HL-60 (cell line): ENCODE measurements around the gene PARD3.

Source experiments
- DNase-seq, 2 experiments: peaks; one replicate each; pipeline ENCODE4 v3.0.0-alpha.2; 2010 to 2020; ENCODE audit warnings: low read depth in 1 of 2, low spot score in 1 of 2
- H3K27ac ChIP-seq: fragments of 250-450 bp; sonication (Bioruptor Pico); replicated peaks from 2 replicates; pipeline ENCODE4 v1.5.1; 2020; ENCODE audit warnings: mild to moderate bottlenecking, moderate library complexity
- H3K27me3 ChIP-seq: fragments of 250-450 bp; sonication (Bioruptor Pico); 2 replicates; pipeline ENCODE4 v1.5.1; 2021; ENCODE audit warnings: mild to moderate bottlenecking, moderate library complexity; ENCODE audit not compliant: insufficient read depth, poor library complexity, severe bottlenecking
- H3K4me3 ChIP-seq: replicated peaks from 2 replicates; pipeline ENCODE4 v1.5.1; 2011; ENCODE audit warnings: mild to moderate bottlenecking, control low read depth, low read length; ENCODE audit not compliant: insufficient read depth
- GABPA ChIP-seq: IDR thresholded peaks from 2 replicates; pipeline ENCODE4 v1.6.1; 2012; ENCODE audit warnings: low read depth
- POLR2AphosphoS5 ChIP-seq: IDR thresholded peaks from 2 replicates; pipeline ENCODE4 v1.6.1; 2012; ENCODE audit warnings: low read depth
- SPI1 ChIP-seq: IDR thresholded peaks from 2 replicates; pipeline ENCODE4 v1.6.1; 2012; ENCODE audit warnings: low read depth, mild to moderate bottlenecking, borderline replicate concordance
- TF ChIP-seq, protein P1 (sequence below): IDR thresholded peaks from 2 replicates; pipeline ENCODE4 v1.6.1; 2012; ENCODE audit warnings: low read depth; ENCODE audit not compliant: insufficient replicate concordance
- TF ChIP-seq, protein P2 (sequence below): IDR thresholded peaks from one replicate; pipeline ENCODE4 v1.5.1; 2011; ENCODE audit warnings: low read length, control low read depth, inconsistent platforms; ENCODE audit not compliant: insufficient read depth

The PARD3 gene

DNA sequence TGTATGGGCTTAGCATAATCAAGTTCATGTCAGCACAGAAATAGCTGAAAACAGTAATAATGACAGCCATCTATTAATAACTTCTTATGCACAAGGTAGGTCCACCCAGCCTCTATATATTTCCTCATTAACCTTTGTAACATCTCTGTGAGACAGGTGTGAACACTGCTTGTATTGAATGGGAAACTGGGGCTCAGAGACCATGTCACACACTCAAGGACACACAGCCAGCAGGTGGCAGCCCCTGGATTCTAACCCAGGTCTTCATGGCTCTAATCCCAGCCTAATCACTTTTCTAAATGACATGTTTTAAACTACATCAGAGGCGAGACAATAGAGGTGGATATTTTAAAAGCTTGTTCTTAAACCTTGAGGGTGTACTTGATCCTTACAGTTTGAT lies 591.4 kb downstream of the PARD3 start:
- Histone ChIP-seq H3K27me3 (no peaks in the 10 kb centered on the region), H3K27ac (no peak overlapping the region), H3K4me3 (no peak overlapping the region)
- TF ChIP-seq SPI1 (no peak), POLR2AphosphoS5 (no peak), GABPA (no peak)
- TF ChIP-seq, protein P1, sequence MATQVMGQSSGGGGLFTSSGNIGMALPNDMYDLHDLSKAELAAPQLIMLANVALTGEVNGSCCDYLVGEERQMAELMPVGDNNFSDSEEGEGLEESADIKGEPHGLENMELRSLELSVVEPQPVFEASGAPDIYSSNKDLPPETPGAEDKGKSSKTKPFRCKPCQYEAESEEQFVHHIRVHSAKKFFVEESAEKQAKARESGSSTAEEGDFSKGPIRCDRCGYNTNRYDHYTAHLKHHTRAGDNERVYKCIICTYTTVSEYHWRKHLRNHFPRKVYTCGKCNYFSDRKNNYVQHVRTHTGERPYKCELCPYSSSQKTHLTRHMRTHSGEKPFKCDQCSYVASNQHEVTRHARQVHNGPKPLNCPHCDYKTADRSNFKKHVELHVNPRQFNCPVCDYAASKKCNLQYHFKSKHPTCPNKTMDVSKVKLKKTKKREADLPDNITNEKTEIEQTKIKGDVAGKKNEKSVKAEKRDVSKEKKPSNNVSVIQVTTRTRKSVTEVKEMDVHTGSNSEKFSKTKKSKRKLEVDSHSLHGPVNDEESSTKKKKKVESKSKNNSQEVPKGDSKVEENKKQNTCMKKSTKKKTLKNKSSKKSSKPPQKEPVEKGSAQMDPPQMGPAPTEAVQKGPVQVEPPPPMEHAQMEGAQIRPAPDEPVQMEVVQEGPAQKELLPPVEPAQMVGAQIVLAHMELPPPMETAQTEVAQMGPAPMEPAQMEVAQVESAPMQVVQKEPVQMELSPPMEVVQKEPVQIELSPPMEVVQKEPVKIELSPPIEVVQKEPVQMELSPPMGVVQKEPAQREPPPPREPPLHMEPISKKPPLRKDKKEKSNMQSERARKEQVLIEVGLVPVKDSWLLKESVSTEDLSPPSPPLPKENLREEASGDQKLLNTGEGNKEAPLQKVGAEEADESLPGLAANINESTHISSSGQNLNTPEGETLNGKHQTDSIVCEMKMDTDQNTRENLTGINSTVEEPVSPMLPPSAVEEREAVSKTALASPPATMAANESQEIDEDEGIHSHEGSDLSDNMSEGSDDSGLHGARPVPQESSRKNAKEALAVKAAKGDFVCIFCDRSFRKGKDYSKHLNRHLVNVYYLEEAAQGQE: no peak
- TF ChIP-seq, protein P2, sequence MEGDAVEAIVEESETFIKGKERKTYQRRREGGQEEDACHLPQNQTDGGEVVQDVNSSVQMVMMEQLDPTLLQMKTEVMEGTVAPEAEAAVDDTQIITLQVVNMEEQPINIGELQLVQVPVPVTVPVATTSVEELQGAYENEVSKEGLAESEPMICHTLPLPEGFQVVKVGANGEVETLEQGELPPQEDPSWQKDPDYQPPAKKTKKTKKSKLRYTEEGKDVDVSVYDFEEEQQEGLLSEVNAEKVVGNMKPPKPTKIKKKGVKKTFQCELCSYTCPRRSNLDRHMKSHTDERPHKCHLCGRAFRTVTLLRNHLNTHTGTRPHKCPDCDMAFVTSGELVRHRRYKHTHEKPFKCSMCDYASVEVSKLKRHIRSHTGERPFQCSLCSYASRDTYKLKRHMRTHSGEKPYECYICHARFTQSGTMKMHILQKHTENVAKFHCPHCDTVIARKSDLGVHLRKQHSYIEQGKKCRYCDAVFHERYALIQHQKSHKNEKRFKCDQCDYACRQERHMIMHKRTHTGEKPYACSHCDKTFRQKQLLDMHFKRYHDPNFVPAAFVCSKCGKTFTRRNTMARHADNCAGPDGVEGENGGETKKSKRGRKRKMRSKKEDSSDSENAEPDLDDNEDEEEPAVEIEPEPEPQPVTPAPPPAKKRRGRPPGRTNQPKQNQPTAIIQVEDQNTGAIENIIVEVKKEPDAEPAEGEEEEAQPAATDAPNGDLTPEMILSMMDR: no peak
- no peak for DNase-seq

DNA sequence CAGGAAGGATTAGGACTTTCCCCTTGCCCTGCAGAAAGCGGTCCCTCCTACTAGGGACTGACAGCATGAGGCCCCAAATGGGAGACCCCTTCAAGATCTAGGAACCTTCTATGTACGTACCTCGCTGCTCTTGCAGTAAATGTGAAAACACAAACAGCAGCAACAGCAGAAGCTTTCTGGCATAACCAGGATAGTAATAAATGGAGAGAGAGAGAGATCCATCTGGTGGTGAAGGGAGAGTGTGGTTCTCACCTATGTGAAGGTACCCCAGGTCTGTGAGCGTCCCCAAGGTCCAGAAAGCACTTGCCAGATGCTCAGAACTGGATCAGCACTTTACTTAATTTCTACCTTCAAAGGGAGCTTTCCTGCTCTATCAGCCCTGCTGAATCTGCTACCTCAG lies 592.7 kb downstream of the PARD3 start:
- no peak overlapping the region for H3K4me3 ChIP-seq
- TF ChIP-seq GABPA: no peak
- TF ChIP-seq, protein P2: no peak
- TF ChIP-seq, protein P1: no peak
- TF ChIP-seq POLR2AphosphoS5: no peak
- no peak for TF ChIP-seq SPI1
- no peak for DNase-seq
- H3K27me3 ChIP-seq: no peaks in the 10 kb centered on the region
- no peak overlapping the region for H3K27ac ChIP-seq

DNA sequence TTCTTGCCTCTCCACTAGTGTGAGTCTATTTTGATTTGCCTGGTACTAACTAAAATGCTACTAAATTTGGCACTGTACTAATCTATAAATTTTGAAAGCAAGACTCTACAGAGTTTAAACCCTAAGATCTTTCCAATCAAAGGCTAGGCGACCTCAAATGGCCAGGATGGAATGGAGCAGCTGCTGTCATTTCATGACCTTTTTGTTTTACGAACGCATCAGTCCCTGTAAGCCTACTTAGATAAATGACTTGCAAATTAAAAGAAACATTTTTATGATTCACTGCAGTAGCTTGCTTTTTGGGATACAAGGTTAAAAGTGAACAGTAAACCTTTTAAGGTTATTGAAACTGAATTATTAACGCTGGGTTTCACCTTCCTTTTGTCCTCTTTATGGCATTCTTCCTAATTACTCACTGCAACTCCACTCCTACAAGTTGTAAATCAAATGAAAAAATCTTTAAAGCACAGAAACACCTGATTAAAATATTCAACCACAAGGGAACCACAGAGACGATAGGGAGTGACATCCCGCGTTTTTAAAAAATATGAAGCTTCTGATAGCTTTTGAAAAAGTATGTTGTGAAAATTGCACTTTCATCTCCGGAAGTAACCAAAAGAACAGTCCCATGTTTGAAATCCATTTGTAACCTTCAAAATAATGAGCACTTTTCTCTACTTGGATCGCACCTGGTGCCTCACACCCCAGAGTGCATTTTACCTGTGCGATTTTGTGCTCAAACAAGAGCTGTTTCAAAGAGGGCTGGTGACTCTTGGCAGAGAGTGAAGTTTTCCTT lies 595.1 kb downstream of the PARD3 start:
- Histone ChIP-seq H3K27me3 (no peaks in the 10 kb centered on the region), H3K4me3 (no peak overlapping the region), H3K27ac (no peak overlapping the region)
- TF ChIP-seq, protein P1: no peak
- TF ChIP-seq, protein P2: no peak
- TF ChIP-seq GABPA (no peak), SPI1 (no peak), POLR2AphosphoS5 (no peak)
- DNase-seq: no peak
